Liver (tissue), 3 donors: ENCODE data around the gene RAE1.

ENCODE experiments used
- ATF3 ChIP-seq: IDR thresholded peaks from 2 replicates; pipeline ENCODE4 v1.6.1; 2016; ENCODE audit warnings: antibody characterized with exemption
- CTCF ChIP-seq: fragments of 150-350 bp; IDR thresholded peaks from 2 replicates; pipeline ENCODE4 v1.5.1; 2017; ENCODE audit warnings: improper control_type of control experiment, low read depth, low read length; ENCODE audit not compliant: missing input control
- FOXA1 ChIP-seq: IDR thresholded peaks from 2 replicates; pipeline ENCODE4 v1.6.1; 2016; ENCODE audit warnings: antibody characterized with exemption
- MAX ChIP-seq: IDR thresholded peaks from 2 replicates; pipeline ENCODE4 v1.6.1; 2016; ENCODE audit warnings: antibody characterized with exemption
- REST ChIP-seq: IDR thresholded peaks from 2 replicates; pipeline ENCODE4 v1.6.1; 2016; ENCODE audit warnings: antibody characterized with exemption, mild to moderate bottlenecking
- TAF1 ChIP-seq: conservative IDR thresholded peaks from 2 replicates; pipeline ENCODE4 v1.6.1; 2016; ENCODE audit warnings: antibody characterized with exemption, mild to moderate bottlenecking
- YY1 ChIP-seq: IDR thresholded peaks from 2 replicates; pipeline ENCODE4 v1.6.1; 2016; ENCODE audit warnings: antibody characterized with exemption, mild to moderate bottlenecking
- ZBTB33 ChIP-seq: IDR thresholded peaks from 2 replicates; pipeline ENCODE4 v1.6.1; 2016; ENCODE audit warnings: antibody characterized with exemption
- donor health status: healthy.
- donor health status: healthy.

- no peak for TF ChIP-seq FOXA1
- no peak for TF ChIP-seq TAF1
- TF ChIP-seq MAX: no peak
- no peak for TF ChIP-seq CTCF
- TF ChIP-seq ATF3: no peak
- no peak for TF ChIP-seq ZBTB33
- TF ChIP-seq YY1: no peak
- no peak for TF ChIP-seq REST
These were observed 56.5 kb downstream of the RAE1 start for GRCh38 chr20:57407541-57407956.
